ENCODE results near the gene SH3BGRL3.

GRCh38 chr1:26290122-26290881, 10.4 kb downstream of the SH3BGRL3 start:
- TF ChIP-seq CTCF (IDR thresholded peaks at IDR 0.05) = no peak
- no peak for TF ChIP-seq POLR2A (IDR thresholded peaks at IDR 0.05)

Measured in body of pancreas (tissue), 4 donors.